Stomach smooth muscle (tissue), 2 donors: ENCODE measurements around the gene ECM1.

ENCODE experiments used
- H3K27ac ChIP-seq: one replicate; pipeline ENCODE4 v1.7.0; 2013; ENCODE audit warnings: mild to moderate bottlenecking, low read length, inconsistent platforms
- H3K27me3 ChIP-seq, 2 donors: one replicate each; pipeline ENCODE4 v1.7.0; 2013; ENCODE audit warnings: low read length in 2 of 2; ENCODE audit not compliant: insufficient read depth in 2 of 2, control insufficient read depth in 1 of 2
- H3K36me3 ChIP-seq, 2 donors: one replicate each; pipeline ENCODE4 v1.7.0; 2013; ENCODE audit warnings: low read length in 2 of 2; ENCODE audit not compliant: control insufficient read depth in 2 of 2, insufficient read depth in 2 of 2
- H3K4me1 ChIP-seq: one replicate; pipeline ENCODE4 v1.7.0; 2013; ENCODE audit warnings: low read length; ENCODE audit not compliant: control insufficient read depth, insufficient read depth
- H3K4me3 ChIP-seq, 2 donors: one replicate each; pipeline ENCODE4 v1.7.0; 2013; ENCODE audit warnings: low read length in 2 of 2
- H3K9ac ChIP-seq, 2 donors: one replicate each; pipeline ENCODE4 v1.7.0; 2013; ENCODE audit warnings: low read length in 2 of 2, mild to moderate bottlenecking in 1 of 2
- H3K9me3 ChIP-seq, 2 donors: one replicate each; pipeline ENCODE4 v1.7.0; 2013; ENCODE audit warnings: low read length in 2 of 2; ENCODE audit not compliant: control insufficient read depth in 2 of 2
- donor health status: healthy.
- donor health status: Pancreatic carcinoma.

ECM1 gene

DNA sequence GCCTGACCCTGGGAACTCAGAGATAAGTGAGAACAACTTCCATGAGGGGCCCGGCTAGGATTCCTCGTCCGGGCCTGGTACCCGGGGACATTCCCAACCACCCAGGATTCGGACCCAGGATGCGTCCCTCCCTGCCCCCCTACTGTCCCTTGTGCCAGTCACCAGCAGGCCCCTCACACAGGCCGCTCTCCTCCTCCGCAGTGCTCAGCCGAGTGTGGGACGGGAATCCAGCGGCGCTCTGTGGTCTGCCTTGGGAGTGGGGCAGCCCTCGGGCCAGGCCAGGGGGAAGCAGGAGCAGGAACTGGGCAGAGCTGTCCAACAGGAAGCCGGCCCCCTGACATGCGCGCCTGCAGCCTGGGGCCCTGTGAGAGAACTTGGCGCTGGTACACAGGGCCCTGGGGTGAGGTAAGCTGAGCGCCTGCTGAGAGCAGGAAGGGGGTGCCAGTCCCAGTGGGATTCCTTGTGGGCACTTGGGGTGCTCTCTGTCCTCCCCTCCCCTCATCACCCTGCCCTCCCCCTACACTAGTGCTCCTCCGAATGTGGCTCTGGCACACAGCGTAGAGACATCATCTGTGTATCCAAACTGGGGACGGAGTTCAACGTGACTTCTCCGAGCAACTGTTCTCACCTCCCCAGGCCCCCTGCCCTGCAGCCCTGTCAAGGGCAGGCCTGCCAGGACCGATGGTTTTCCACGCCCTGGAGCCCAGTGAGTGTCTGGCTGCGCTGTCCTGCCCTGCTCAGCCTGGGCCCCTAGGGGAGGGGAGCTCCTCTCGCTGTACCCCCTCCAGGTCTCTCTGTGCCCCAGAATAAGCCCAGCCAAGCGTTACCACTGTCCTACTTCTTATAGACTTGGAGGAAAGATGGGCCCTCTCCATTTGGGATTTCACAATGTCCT is 51.1 kb downstream of the ECM1 start:
- Histone ChIP-seq H3K27me3 (no peaks in the 10 kb centered on the region), H3K27ac (peak overlapping the region; percentile 100), H3K9ac (peak overlapping the region; percentile 18 to 55), H3K36me3 (peaks cover 13% of the 10 kb centered on the region in 2 donors), H3K4me3 (peak overlapping the region in 1 of 2 donors; percentile 80), H3K4me1 (peaks cover 57% of the 10 kb centered on the region), H3K9me3 (no peaks in the 10 kb centered on the region)

DNA sequence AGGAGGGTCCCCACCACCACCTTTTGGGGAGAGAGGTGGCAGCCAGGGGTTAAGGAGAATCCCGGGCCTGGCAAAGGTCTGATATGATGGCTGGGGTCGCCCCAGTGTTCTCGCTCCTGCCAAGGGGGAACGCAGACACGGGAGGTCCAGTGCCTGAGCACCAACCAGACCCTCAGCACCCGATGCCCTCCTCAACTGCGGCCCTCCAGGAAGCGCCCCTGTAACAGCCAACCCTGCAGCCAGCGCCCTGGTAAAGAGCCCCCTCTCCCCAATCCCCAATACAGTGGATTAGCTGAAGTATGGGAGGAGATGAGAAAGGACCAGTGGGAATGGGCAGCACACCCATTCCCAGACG is 51.7 kb downstream of the ECM1 start:
- H3K27me3 ChIP-seq = no peaks in the 10 kb centered on the region

DNA sequence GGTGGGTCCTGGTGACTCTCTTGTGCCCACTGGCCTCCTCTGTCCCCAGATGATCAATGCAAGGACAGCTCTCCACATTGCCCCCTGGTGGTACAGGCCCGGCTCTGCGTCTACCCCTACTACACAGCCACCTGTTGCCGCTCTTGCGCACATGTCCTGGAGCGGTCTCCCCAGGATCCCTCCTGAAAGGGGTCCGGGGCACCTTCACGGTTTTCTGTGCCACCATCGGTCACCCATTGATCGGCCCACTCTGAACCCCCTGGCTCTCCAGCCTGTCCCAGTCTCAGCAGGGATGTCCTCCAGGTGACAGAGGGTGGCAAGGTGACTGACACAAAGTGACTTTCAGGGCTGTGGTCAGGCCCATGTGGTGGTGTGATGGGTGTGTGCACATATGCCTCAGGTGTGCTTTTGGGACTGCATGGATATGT is 52.1 kb downstream of the ECM1 start:
- Histone ChIP-seq H3K4me3 (peak overlapping the region; percentile 72 to 80), H3K9me3 (no peaks in the 10 kb centered on the region), H3K27ac (peak overlapping the region; percentile 100), H3K4me1 (peaks cover 66% of the 10 kb centered on the region), H3K36me3 (peaks cover 8 to 13% of the 10 kb centered on the region in 2 donors), H3K9ac (peak overlapping the region; percentile 99 to 100), H3K27me3 (no peaks in the 10 kb centered on the region)

More for the DNA sequence above, 51.7 kb downstream of the ECM1 start:
- Histone ChIP-seq H3K36me3 (peaks cover 10 to 13% of the 10 kb centered on the region in 2 donors), H3K9me3 (no peaks in the 10 kb centered on the region), H3K27ac (peak overlapping the region; percentile 100), H3K4me1 (peaks cover 62% of the 10 kb centered on the region), H3K9ac (peak overlapping the region; percentile 18 to 100), H3K4me3 (peak overlapping the region in 1 of 2 donors; percentile 80)

DNA sequence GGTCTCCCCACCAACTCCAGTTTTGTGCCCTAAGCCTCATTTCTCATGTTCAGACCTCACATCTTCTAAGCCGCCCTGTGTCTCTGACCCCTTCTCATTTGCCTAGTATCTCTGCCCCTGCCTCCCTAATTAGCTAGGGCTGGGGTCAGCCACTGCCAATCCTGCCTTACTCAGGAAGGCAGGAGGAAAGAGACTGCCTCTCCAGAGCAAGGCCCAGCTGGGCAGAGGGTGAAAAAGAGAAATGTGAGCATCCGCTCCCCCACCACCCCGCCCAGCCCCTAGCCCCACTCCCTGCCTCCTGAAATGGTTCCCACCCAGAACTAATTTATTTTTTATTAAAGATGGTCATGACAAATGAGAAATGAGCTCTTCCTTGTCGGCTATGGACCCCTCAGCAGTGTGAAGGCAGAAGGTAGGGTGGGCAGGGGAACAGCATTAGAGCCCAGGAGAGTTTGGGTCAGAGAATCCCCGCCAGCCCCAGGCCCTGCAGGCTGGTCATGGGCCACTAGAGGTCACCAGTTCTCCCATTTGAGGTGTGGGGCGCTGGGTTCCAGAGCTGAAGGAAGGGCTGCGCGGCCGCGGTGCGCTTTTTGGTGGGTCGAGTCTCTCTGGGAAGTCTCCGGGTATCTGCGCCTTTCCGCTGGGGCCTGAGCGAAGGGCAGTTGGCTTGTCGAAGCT is 52.8 kb downstream of the ECM1 start:
- Histone ChIP-seq H3K4me3 (peak overlapping the region; percentile 72 to 80), H3K9me3 (no peaks in the 10 kb centered on the region), H3K4me1 (peaks cover 72% of the 10 kb centered on the region), H3K27me3 (no peaks in the 10 kb centered on the region), H3K36me3 (peaks cover 4 to 6% of the 10 kb centered on the region in 2 donors), H3K9ac (peak overlapping the region; percentile 99 to 100), H3K27ac (peak overlapping the region; percentile 100)

DNA sequence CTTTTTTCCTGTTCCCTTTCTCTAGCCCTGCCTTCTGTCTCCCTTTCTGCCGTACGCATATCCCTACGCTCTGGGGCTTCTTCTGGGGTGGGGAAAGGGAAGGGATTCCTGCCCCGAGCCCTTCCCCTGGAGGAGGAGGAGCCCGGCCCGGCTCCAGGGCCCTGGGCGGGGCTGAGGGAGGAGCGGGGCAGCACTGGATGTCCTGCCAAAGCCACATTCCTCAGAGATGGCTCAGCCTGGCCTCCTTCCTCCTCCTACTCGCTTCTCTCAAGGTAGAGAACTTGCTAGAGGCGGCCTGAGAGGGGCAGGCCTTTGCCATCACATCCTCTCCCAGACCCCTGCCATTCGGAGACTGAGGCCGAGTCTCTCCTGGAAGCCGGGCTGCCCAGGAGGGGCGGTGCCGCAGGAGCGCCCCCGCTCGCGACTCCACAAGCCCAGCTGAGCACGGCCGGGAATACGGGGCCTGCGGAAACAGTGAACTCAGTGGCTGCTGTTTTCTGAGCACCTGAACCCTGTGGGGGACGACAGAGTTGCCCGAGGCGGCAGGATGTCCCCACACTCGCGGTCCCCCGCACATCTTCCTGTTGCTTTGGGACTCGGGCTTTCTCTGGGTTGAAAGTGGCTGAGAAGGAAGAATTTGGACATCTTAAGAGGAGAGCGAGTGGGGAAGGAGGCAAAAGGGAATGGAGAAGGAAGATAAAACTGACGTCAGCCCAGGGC is 53.5 kb downstream of the ECM1 start:
- Histone ChIP-seq H3K27me3 (no peaks in the 10 kb centered on the region), H3K36me3 (peaks cover 0 to 2% of the 10 kb centered on the region in 2 donors), H3K4me3 (peak overlapping the region; percentile 72 to 80), H3K9me3 (no peaks in the 10 kb centered on the region), H3K27ac (peak overlapping the region; percentile 100), H3K4me1 (peaks cover 72% of the 10 kb centered on the region), H3K9ac (peak overlapping the region; percentile 99 to 100)

DNA sequence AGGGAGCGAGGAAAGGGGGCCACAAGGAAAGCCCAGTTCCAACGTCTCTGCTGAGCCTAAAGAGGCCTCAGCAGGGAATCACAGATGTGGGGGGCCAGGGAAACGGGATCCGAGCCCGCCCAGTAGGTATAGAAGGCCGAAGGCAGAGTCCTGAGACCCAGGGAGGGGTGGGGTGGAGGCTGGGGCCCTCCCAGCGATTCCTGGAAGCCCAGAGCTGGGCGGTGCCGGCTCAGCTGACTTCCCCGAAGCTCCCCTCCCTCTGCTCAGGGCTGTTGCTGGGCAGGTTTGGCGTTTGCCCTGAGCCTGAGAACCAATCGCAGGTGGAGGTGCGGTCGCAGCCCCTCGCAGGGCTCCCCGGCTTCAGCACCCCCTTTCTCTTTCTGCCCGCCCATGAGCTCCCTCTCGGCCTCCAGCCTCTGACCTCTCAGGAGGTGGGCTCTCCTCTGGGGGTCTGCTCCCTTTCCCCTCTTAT is 54.1 kb downstream of the ECM1 start:
- peak overlapping the region; percentile 100 for H3K27ac ChIP-seq
- no peaks in the 10 kb centered on the region for H3K27me3 ChIP-seq
- H3K4me1 ChIP-seq = peaks cover 78% of the 10 kb centered on the region
- H3K9me3 ChIP-seq = no peaks in the 10 kb centered on the region
- peak overlapping the region; percentile 66 to 80 for H3K4me3 ChIP-seq
- H3K9ac ChIP-seq = peak overlapping the region; percentile 99 to 100
- peaks cover 0 to 2% of the 10 kb centered on the region in 2 donors for H3K36me3 ChIP-seq

DNA sequence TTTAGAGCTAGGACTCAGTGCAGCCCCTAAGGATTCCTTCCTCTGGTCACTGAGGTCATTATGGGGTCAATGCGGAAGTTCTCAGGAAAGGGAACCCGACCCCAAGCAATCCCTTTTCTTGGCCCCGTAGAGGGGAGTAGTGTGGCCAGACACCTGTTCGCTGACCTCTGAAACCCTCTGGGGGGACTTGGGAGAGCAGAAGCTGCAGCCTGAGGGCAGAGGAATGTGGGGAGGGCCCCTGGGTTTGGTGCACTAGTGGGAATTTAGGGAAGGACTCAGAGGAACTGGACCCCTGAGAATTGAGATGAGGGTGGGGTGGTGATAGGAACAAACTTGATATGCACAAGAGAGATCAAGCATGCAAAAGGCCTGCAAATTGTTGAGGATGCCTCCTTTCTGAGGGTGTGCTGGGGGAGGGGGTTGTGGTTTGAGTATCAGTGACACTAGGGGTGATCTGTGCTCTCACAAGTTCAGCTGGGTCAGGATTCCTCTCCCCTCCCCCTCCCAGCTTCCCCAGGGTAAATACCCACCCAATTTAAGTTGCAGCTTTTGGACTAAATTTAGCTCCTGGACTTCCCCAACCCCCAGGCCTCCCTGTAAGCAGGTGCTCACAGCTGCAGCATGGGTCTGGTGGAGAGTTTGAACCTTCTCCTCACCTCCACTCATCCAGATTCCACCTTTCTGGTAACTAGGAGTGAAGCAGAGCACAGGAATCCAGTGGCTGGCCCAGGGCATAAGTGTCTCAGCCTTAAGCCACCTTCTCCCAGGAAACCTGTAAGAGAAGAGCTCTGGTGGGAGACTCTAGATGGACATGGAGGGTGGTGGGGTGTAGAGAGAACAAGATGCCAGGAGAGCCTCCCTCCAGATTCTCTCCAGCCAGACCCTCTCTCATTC is 54.8 kb downstream of the ECM1 start:
- H3K9ac ChIP-seq = peak overlapping the region; percentile 99 to 100
- peak overlapping the region; percentile 100 for H3K27ac ChIP-seq
- H3K27me3 ChIP-seq = no peaks in the 10 kb centered on the region
- H3K4me3 ChIP-seq = peak overlapping the region; percentile 53 to 80
- no peaks in the 10 kb centered on the region for H3K36me3 ChIP-seq
- no peaks in the 10 kb centered on the region for H3K9me3 ChIP-seq
- peaks cover 83% of the 10 kb centered on the region for H3K4me1 ChIP-seq
